ENCODE measurements around the gene SDR9C7. TPM values are rescaled to one million over a fixed set of nuclear protein-coding genes. Genes with fewer than 3 reads are reported as not detected.
"Not testable (repeated sequence)": the region's sequence is repeated elsewhere in the genome, so short reads cannot be mapped to it uniquely, and the experiment has no call there.

Gene SDR9C7
- polyA plus RNA-seq, 3 donors: 0.11 to 0.44 (median 0.22) TPM

GRCh38 chr12:56954958-56955355, 20.7 kb upstream of the SDR9C7 start:
- DNase-seq (ENCODE audit: extremely low read depth in 1 of 11, low read depth in 9 of 11, low spot score in 4 of 11): no peak

GRCh38 chr12:56954057-56954957, 20.1 kb upstream of the SDR9C7 start:
- no peak for DNase-seq (ENCODE audit: extremely low read depth in 1 of 11, low read depth in 9 of 11, low spot score in 4 of 11)

GRCh38 chr12:56953314-56953713, 19.1 kb upstream of the SDR9C7 start:
- DNase-seq (ENCODE audit: extremely low read depth in 1 of 11, low read depth in 9 of 11, low spot score in 4 of 11): no peak

GRCh38 chr12:56951582-56952339, 17.6 kb upstream of the SDR9C7 start:
- no peak for DNase-seq (ENCODE audit: extremely low read depth in 1 of 11, low read depth in 9 of 11, low spot score in 4 of 11)

- no peak for DNase-seq (ENCODE audit: extremely low read depth in 1 of 11, low read depth in 9 of 11, low spot score in 4 of 11)
Measured at GRCh38 chr12:56948881-56949280, 14.7 kb upstream of the SDR9C7 start.

- DNase-seq (ENCODE audit: extremely low read depth in 1 of 11, low read depth in 9 of 11, low spot score in 4 of 11): no peak
Measured at GRCh38 chr12:56948457-56948777, 14.2 kb upstream of the SDR9C7 start.

GRCh38 chr12:56947633-56948456, 13.6 kb upstream of the SDR9C7 start:
- no peak for DNase-seq (ENCODE audit: extremely low read depth in 1 of 11, low read depth in 9 of 11, low spot score in 4 of 11)

GRCh38 chr12:56943878-56944277, 9.7 kb upstream of the SDR9C7 start:
- DNase-seq (ENCODE audit: extremely low read depth in 1 of 11, low read depth in 9 of 11, low spot score in 4 of 11): no peak

GRCh38 chr12:56943374-56943773, 9.2 kb upstream of the SDR9C7 start:
- not testable (repeated sequence) for DNase-seq (ENCODE audit: extremely low read depth in 1 of 11, low read depth in 9 of 11, low spot score in 4 of 11)

GRCh38 chr12:56941299-56942017, 7.2 kb upstream of the SDR9C7 start:
- DNase-seq (ENCODE audit: extremely low read depth in 1 of 11, low read depth in 9 of 11, low spot score in 4 of 11): no peak

- DNase-seq (ENCODE audit: extremely low read depth in 1 of 11, low read depth in 9 of 11, low spot score in 4 of 11): not testable (repeated sequence)
Measured at GRCh38 chr12:56940942-56941298, 6.7 kb upstream of the SDR9C7 start.

GRCh38 chr12:56935752-56936151, 1.5 kb upstream of the SDR9C7 start:
- DNase-seq (ENCODE audit: extremely low read depth in 1 of 11, low read depth in 9 of 11, low spot score in 4 of 11): no peak

GRCh38 chr12:56935157-56935556, 949 bp upstream of the SDR9C7 start:
- DNase-seq (ENCODE audit: extremely low read depth in 1 of 11, low read depth in 9 of 11, low spot score in 4 of 11): no peak

GRCh38 chr12:56932867-56933266, 1.3 kb downstream of the SDR9C7 start:
- DNase-seq (ENCODE audit: extremely low read depth in 1 of 11, low read depth in 9 of 11, low spot score in 4 of 11): no peak

GRCh38 chr12:56932146-56932545, 2.1 kb downstream of the SDR9C7 start:
- DNase-seq (ENCODE audit: extremely low read depth in 1 of 11, low read depth in 9 of 11, low spot score in 4 of 11): no peak

- peak in 10 of 11 donors; percentile 28 to 68 (median 42) for DNase-seq (ENCODE audit: extremely low read depth in 1 of 11, low read depth in 9 of 11, low spot score in 4 of 11)
Measured at GRCh38 chr12:56931474-56931978, 2.7 kb downstream of the SDR9C7 start.

GRCh38 chr12:56930241-56930640, 4.0 kb downstream of the SDR9C7 start:
- no peak for DNase-seq (ENCODE audit: extremely low read depth in 1 of 11, low read depth in 9 of 11, low spot score in 4 of 11)

- no peak for DNase-seq (ENCODE audit: extremely low read depth in 1 of 11, low read depth in 9 of 11, low spot score in 4 of 11)
Measured at GRCh38 chr12:56929780-56930179, 4.4 kb downstream of the SDR9C7 start.

GRCh38 chr12:56928262-56928661, 5.9 kb downstream of the SDR9C7 start:
- DNase-seq (ENCODE audit: extremely low read depth in 1 of 11, low read depth in 9 of 11, low spot score in 4 of 11): no peak
